Activated naive CD4-positive, alpha-beta T cell treated with anti-CD3 and anti-CD28 coated beads, Interleukin-2, amount 50 U/mL, for 24 hours (primary cell): ENCODE measurements around the gene KCNC4.
A peak's percentile ranks its signal among the peaks of the same experiment; 100 is the strongest.

ENCODE experiments used
- H3K27ac Mint-ChIP-seq: one replicate; pipeline ENCODE4 v1.8.0; 2021; ENCODE audit warnings: mild to moderate bottlenecking, mixed read lengths
- H3K27me3 Mint-ChIP-seq: one replicate; pipeline ENCODE4 v1.8.0; 2021; ENCODE audit warnings: mixed read lengths
- H3K36me3 Mint-ChIP-seq: one replicate; pipeline ENCODE4 v1.8.0; 2021; ENCODE audit warnings: mixed read lengths
- H3K4me1 Mint-ChIP-seq: one replicate; pipeline ENCODE4 v1.8.0; 2021; ENCODE audit warnings: mixed read lengths
- H3K4me3 Mint-ChIP-seq: one replicate; pipeline ENCODE4 v1.8.0; 2021; ENCODE audit warnings: mild to moderate bottlenecking, mixed read lengths
- H3K9me3 Mint-ChIP-seq: one replicate; pipeline ENCODE4 v1.8.0; 2021; ENCODE audit warnings: mixed read lengths

The KCNC4 gene

GRCh38 chr1:110201157-110201825 is 8.8 kb upstream of the KCNC4 start:
- no peaks in the 10 kb centered on the region for H3K27me3 Mint-ChIP-seq
- H3K27ac Mint-ChIP-seq, result no peak overlapping the region
- H3K36me3 Mint-ChIP-seq, result no peaks in the 10 kb centered on the region
- peaks cover 10% of the 10 kb centered on the region for H3K4me1 Mint-ChIP-seq
- no peak overlapping the region for H3K4me3 Mint-ChIP-seq
- no peaks in the 10 kb centered on the region for H3K9me3 Mint-ChIP-seq

DNA sequence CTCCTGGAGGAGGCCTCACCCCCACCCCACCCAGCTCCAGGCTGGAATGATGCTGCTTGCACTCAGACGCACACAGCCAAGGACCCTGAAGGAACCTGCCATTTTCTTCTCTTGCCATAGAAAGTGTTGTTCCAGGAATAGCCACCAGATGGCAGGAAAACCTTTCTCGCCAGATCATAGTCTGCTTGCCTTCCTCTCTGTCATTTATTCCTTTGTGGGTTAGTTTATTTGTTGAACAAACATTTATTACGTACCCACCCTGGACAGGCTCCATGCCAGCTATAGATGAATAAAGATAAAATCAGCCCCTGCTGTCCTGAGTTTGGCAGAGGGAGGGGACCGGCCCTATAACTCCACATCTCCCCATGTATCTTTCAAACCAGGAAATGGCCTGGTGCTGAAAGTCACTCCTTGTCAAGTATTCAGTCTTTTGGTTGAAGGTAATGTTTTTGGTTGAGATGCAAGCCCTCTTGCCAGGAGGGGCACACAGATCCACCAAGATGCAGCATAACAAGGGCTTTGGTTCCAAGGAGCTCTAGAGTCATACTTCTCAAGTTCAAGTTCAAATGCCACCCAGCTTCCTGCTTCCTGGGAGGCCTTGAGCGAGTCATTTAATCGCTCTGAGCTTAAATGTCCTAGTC is 7.0 kb upstream of the KCNC4 start:
- no peaks in the 10 kb centered on the region for H3K27me3 Mint-ChIP-seq
- H3K4me3 Mint-ChIP-seq, result no peak overlapping the region
- H3K9me3 Mint-ChIP-seq, result no peaks in the 10 kb centered on the region
- H3K27ac Mint-ChIP-seq, result peak overlapping the region; percentile 84
- no peaks in the 10 kb centered on the region for H3K36me3 Mint-ChIP-seq
- peaks cover 24% of the 10 kb centered on the region for H3K4me1 Mint-ChIP-seq

DNA sequence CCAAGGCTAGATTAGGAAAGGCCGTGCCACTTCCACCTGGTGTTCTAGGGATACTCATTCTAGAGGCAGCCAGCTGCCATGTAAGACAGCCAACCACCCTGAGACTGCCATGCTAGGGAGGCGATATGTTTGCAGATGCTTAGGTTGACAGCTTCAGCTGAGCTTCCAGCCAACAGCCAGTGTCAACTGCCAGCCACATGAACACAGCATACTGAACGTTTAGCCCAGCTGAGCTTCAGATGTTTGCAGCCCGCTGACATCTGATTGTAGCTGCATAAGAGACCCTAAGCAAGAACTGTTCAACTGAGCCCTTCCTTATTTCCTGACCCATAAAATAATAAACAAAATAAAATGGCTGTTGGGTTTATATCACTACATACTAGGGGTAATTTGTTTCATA is 5.0 kb upstream of the KCNC4 start:
- H3K36me3 Mint-ChIP-seq, result no peaks in the 10 kb centered on the region
- H3K4me1 Mint-ChIP-seq, result peaks cover 40% of the 10 kb centered on the region
- no peak overlapping the region for H3K27ac Mint-ChIP-seq
- no peaks in the 10 kb centered on the region for H3K9me3 Mint-ChIP-seq
- H3K27me3 Mint-ChIP-seq, result no peaks in the 10 kb centered on the region
- no peak overlapping the region for H3K4me3 Mint-ChIP-seq

DNA sequence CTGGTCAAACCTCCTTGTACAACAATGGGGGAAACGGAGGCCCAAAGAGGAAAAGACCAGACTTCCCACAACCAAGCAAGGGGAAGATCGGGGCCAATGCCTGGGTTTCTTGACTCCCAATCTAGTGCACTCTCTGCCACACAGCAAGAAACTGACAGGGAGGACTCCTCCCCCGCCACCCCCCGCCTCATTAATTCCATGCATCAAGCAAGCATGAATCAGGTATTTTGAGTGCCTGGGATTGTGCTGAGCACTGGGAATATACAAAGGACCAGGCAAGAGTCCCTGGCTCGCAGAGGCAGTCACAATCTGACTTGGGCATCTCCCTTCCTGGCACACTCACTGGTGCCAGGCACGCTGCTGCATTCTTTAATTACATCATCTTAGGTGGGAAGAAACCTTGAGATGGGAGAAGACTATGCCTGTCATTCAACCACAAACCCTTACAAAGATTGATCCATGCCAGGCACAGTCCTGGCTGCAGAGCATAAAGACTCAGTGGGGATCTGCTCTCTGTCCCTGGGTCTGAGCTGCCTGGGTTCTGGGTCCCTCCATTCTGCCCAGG is 4.4 kb upstream of the KCNC4 start:
- H3K27me3 Mint-ChIP-seq, result no peaks in the 10 kb centered on the region
- H3K36me3 Mint-ChIP-seq, result no peaks in the 10 kb centered on the region
- no peak overlapping the region for H3K4me3 Mint-ChIP-seq
- H3K4me1 Mint-ChIP-seq, result peaks cover 40% of the 10 kb centered on the region
- no peak overlapping the region for H3K27ac Mint-ChIP-seq
- H3K9me3 Mint-ChIP-seq, result no peaks in the 10 kb centered on the region

GRCh38 chr1:110206261-110206920 is 3.7 kb upstream of the KCNC4 start:
- Mint-ChIP-seq H3K4me3 (no peak overlapping the region), H3K27me3 (no peaks in the 10 kb centered on the region), H3K36me3 (no peaks in the 10 kb centered on the region), H3K4me1 (peaks cover 40% of the 10 kb centered on the region), H3K9me3 (no peaks in the 10 kb centered on the region), H3K27ac (no peak overlapping the region)

GRCh38 chr1:110207831-110208230 is 2.3 kb upstream of the KCNC4 start:
- H3K27me3 Mint-ChIP-seq, result no peaks in the 10 kb centered on the region
- H3K4me3 Mint-ChIP-seq, result no peak overlapping the region
- no peaks in the 10 kb centered on the region for H3K36me3 Mint-ChIP-seq
- peaks cover 45% of the 10 kb centered on the region for H3K4me1 Mint-ChIP-seq
- H3K9me3 Mint-ChIP-seq, result no peaks in the 10 kb centered on the region
- no peak overlapping the region for H3K27ac Mint-ChIP-seq

DNA sequence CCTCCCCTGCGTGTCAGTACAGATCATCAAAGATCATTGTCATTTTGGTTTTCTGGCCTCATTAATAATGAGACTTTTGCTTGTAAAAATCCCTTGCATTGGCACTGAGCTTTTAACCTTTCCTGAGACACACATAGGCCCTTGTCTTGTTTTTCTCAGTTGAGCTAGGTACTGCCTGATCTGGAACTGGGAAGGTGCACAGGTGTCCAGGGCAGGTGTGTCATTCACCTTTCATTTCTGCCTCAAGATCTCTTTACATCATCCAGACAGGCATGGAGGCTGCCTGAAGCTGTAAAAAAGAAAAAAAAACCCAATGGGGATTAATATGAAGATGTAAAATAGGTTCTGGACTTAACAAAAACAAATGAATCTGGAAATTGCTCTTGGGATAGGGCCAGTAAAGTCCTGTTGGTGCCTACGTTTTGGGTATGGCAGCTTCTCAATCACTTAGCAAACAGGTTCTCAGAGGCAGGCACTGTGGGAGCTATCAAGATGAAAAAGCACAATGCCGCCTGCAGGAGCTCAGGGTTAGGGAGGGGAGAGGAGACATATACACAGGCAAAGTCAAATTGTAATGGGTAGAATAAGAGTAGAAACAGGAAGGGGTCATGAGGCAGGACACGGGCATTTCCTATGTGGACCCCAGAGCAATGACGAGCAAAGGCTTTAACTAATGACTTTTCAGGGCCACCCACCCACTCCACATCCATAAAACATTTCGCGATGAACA is 1.0 kb upstream of the KCNC4 start:
- Mint-ChIP-seq H3K9me3 (no peaks in the 10 kb centered on the region), H3K36me3 (no peaks in the 10 kb centered on the region), H3K27ac (peak overlapping the region; percentile 57), H3K4me3 (peak overlapping the region; percentile 88), H3K4me1 (peaks cover 47% of the 10 kb centered on the region), H3K27me3 (no peaks in the 10 kb centered on the region)

DNA sequence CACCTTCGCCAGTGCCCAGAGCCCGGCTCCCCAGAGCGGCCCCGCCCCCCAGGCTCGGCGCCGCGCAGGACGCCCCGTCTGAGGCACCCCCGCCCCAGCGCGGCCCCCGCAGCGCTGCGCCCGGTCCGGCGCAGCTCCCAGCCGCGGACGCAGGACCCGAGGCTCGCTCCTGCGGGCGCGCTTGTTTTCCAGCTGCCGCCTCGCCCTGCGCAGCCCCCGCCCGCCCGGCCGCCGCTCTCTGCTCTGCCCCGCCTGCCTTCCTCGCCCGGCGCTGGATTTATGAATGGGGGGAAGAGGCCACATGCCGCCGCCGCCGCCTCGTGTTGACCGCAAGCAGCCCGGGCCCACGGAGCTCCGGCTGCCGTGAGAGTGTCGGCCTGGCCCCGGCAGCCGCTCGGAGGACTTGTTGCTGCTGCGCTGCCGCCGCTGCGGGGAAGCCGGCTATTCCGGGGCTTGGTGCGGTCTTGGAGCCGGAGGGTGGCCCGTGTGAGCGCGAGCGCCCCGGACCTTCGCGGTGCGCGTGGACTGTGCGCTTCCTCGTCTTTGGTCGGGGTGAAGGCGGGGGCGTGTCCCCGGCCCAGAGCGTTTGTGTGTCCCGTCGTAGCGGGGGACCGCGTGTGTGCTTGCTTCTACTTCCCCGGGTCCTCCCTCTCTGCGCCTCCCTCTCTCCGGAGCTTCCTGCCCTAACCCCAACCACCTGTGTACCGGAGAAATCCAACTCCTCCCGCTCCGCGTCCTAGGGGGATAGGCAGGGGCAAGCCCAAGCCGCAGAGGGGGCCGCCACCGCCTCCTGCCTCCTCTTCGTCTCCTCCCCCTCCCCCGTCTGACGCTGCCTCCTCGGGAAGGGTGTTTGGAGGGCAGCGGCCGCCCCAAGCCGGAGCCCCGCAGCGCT is 736 bp downstream of the KCNC4 start:
- H3K27me3 Mint-ChIP-seq, result no peaks in the 10 kb centered on the region
- peak overlapping the region; percentile 55 for H3K27ac Mint-ChIP-seq
- no peaks in the 10 kb centered on the region for H3K9me3 Mint-ChIP-seq
- peaks cover 52% of the 10 kb centered on the region for H3K4me1 Mint-ChIP-seq
- H3K4me3 Mint-ChIP-seq, result peak overlapping the region; percentile 85
- no peaks in the 10 kb centered on the region for H3K36me3 Mint-ChIP-seq

DNA sequence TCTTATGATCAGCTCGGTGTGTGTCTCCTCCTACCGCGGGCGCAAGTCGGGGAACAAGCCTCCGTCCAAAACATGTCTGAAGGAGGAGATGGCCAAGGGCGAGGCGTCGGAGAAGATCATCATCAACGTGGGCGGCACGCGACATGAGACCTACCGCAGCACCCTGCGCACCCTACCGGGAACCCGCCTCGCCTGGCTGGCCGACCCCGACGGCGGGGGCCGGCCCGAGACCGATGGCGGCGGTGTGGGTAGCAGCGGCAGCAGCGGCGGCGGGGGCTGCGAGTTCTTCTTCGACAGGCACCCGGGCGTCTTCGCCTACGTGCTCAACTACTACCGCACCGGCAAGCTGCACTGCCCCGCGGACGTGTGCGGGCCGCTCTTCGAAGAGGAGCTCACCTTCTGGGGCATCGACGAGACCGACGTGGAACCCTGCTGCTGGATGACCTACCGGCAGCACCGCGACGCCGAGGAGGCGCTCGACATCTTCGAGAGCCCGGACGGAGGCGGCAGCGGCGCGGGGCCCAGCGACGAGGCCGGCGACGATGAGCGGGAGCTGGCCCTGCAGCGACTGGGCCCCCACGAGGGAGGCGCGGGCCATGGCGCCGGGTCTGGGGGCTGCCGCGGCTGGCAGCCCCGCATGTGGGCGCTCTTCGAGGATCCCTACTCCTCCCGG is 1.5 kb downstream of the KCNC4 start:
- peak overlapping the region; percentile 85 for H3K4me3 Mint-ChIP-seq
- H3K27me3 Mint-ChIP-seq, result no peaks in the 10 kb centered on the region
- peak overlapping the region; percentile 55 for H3K27ac Mint-ChIP-seq
- H3K4me1 Mint-ChIP-seq, result peaks cover 52% of the 10 kb centered on the region
- H3K36me3 Mint-ChIP-seq, result no peaks in the 10 kb centered on the region
- H3K9me3 Mint-ChIP-seq, result no peaks in the 10 kb centered on the region

- peaks cover 50% of the 10 kb centered on the region for H3K4me1 Mint-ChIP-seq
- no peaks in the 10 kb centered on the region for H3K27me3 Mint-ChIP-seq
- H3K36me3 Mint-ChIP-seq, result no peaks in the 10 kb centered on the region
- peak overlapping the region; percentile 74 for H3K27ac Mint-ChIP-seq
- H3K4me3 Mint-ChIP-seq, result peak overlapping the region; percentile 84
- H3K9me3 Mint-ChIP-seq, result no peaks in the 10 kb centered on the region
Measured at GRCh38 chr1:110212169-110213142, 2.3 kb downstream of the KCNC4 start.

DNA sequence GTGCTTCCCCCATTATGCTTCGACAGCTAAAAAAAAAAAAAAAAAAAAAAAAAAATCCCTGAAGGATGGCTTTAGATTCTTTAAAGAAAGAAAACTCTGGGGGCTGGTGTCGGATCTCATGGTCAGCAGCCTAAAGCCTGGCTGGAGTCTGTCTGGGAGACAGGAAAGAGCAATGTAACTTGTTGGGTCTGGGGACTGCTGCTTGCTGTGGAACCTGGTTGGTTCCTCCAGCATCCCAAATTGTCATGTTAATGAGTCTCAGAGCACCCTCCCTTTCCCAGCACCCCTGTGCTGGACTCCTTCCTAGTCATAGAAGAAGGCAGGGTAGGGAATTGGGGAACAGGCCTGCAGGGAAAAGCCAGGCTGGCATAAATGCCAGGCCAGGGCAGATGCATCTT is 3.0 kb downstream of the KCNC4 start:
- H3K36me3 Mint-ChIP-seq, result no peaks in the 10 kb centered on the region
- H3K9me3 Mint-ChIP-seq, result no peaks in the 10 kb centered on the region
- no peaks in the 10 kb centered on the region for H3K27me3 Mint-ChIP-seq
- peaks cover 43% of the 10 kb centered on the region for H3K4me1 Mint-ChIP-seq
- peak overlapping the region; percentile 41 for H3K27ac Mint-ChIP-seq
- H3K4me3 Mint-ChIP-seq, result peak overlapping the region; percentile 63

GRCh38 chr1:110214454-110215404 is 4.6 kb downstream of the KCNC4 start:
- Mint-ChIP-seq H3K27ac (peak overlapping the region; percentile 83), H3K36me3 (no peaks in the 10 kb centered on the region), H3K9me3 (no peaks in the 10 kb centered on the region), H3K4me1 (peaks cover 28% of the 10 kb centered on the region), H3K4me3 (no peak overlapping the region), H3K27me3 (no peaks in the 10 kb centered on the region)
